Activated naive CD4-positive, alpha-beta T cell (primary cell): ENCODE results near the gene AP3S2.
"Not testable (repeated sequence)": the region's sequence is repeated elsewhere in the genome, so short reads cannot be mapped to it uniquely, and the experiment has no call there.

ENCODE experiments used
- DNase-seq, 4 experiments: peaks; one replicate each; lab custom pipeline; 2025; lab: John Stamatoyannopoulos, UW

The AP3S2 gene

GRCh38 chr15:89893696-89894447, at the start of gene AP3S2:
TSS of gene AP3S2 (minus strand) at chr15:89893994. CDS start at chr15:89893949, 45 bp downstream.
- peak; percentile 72 to 81 (median 78) for DNase-seq

DNA sequence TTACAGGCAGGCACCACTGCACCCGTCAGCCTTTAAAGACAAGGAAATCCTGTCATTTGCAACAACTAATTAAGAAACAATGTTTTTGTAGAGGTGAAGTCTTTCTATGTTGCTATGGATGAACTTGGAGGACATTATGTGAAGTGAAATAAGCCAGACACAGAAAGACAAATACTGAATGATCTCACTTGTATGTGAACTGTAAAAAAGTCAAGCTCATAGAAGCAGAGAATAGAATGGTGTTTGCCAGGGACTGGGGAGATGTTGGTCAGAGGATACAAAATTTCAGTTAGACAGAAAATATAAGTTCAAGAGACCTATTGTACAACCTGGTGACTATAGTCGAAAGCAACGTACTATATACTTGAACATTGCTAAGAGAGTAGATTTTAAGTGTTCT, 46.1 kb upstream of the AP3S2 start:
- DNase-seq: no peak

DNA sequence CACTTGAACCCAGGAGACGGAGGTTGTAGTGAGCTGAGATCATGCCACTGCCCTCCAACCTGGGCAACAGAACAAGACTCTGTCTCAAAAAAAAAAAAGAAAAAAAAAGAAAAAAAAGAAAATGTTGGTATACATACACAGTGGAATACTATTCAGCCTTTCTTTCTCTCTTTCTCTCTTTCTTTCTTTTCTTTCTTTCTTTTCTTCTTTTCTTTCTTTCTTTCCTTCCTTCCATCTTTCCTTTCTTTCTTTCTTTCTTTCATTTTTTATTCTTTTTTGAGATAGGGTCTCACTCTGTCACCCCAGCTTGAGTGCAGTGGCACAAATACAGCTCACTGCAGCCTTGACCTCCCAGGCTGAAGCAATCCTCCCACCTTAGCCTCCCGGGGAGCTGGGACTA, 45.6 kb upstream of the AP3S2 start:
- not testable (repeated sequence) for DNase-seq

DNA sequence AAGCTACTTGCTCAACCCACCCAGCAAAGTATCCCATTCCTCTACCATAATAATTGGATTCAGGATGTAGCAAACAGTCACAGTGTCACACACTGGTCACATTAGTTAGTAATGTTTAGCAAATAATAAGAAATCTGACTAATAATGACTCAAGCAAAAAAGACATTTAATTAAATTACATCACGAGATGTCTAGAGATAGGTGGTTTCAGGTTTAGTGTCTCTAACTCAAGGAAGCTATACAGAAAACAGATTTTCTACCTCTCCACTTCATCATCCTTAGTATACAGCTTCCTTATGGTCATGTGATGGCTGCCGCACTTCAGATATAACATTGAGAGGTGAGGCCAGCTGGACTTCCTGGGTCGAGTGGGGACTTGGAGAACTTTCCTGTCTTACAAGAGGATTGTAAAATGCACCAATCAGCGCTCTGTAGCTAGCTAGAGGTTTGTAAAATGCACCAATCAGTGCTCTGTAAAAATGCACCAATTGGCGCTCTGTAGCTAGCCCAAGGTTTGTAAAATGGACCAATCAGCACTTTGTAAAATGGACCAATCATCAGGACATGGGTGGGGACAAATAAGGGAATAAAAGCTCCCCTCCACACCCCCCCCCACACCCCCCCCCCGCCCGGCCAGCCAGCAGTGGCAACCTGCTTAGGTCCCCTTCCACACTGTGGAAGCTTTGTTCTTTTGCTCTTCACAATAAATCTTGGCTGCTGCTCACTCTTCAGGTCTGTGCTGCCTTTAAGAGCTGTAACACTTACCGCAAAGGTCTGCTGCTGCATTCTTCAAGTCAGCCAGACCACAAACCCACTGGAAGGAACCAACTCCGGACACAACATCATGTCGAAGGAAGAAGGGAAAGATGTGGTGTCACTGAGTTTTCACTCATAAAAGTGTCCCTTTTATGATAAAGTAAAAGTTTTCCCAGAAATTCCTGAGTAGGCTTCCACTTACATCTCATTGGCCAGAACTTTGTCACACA, 43.9 kb upstream of the AP3S2 start:
- DNase-seq: no peak

GRCh38 chr15:89936786-89937265, 43.0 kb upstream of the AP3S2 start:
- DNase-seq: no peak

DNA sequence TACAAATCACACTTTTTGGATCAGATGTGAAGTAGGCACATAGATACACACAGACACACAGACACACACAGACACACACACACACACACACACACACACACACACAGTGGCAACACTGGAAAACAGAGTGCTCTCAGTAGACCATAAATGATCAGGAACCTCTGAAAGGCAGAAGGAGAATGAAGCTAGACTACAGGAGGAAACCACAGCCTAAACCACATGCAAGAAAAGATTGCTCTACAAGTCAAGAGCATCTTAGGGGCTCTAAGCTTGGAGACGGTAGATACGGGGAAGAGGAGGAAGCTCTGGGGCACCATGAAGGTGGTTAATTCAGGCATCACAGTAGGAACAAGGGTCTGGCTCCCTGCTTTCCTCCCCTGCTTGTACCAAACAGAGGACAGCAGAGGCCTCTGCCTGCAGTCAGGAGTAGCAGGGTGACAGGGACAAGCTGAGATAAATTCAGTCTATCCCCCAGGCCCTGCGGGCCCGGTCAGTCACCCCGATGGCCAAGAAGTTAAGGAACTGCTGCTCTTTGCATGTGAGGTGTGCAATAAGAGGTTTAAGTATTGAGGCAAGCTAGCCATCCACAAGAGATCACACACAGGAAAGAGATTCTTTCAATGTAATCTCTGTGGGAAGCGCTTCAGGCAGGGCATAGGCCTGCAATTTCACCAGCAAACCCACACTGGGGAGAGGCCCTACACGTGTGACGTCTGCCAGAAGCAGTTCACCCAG, 42.4 kb upstream of the AP3S2 start:
- no peak for DNase-seq

DNA sequence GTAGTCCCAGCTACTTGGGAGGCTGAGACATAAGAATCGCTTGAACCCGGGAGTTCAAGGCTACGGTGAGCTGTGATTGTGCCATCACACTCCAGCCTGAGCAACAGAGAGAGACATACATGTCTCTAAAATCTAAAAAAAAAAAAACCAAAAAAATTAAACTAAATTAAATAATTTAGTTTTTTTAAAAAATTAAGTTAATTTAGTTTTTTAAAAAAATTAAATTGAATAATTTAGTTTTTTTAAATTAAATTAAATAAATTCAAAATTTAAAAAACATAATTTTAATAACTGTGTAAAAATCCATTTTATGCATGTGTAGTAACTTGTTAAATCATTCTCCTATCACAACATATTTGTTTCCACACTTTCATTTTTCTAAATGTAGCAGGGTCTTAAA, 39.1 kb upstream of the AP3S2 start:
- no peak for DNase-seq

DNA sequence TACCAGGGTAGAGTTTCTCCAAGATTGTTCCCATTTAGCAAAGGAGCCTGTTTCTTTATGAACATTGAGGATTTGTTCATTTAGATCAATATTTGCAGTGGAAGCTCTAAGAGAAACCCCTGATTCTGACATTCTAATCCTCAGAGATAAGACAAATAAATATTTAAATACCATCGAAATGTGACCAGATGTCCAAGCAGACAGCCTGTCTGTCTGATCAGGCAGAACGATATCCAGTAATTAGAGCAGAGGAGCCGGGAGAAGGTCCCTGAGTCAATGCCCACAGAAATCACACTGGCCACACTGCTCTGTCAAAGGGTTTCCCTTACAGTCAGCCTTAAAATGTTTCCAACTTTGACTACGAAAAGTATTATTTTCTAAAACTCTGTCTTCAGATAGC, 34.6 kb upstream of the AP3S2 start:
- DNase-seq: no peak

DNA sequence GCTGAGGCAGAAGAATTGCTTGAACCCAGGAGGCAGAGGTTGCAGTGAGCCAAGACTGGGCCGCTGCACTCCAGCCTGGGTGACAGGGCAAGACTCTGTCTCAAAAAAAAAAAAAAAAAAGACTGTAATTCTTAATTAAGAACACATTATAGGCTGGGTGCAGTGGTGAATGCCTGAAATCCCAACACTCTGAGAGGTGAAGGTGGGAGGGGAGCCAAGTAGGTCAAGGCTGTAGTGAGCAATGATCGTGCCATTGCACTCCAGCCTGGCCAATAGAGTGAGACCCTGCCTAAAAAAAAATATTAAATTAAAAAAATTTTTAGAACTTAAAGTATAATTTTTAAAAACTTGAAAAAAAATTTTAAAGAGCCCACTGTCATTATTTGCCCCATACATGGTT, 32.4 kb upstream of the AP3S2 start:
- no peak for DNase-seq

- DNase-seq: no peak
Observed at GRCh38 chr15:89917442-89918101, 23.8 kb upstream of the AP3S2 start.

DNA sequence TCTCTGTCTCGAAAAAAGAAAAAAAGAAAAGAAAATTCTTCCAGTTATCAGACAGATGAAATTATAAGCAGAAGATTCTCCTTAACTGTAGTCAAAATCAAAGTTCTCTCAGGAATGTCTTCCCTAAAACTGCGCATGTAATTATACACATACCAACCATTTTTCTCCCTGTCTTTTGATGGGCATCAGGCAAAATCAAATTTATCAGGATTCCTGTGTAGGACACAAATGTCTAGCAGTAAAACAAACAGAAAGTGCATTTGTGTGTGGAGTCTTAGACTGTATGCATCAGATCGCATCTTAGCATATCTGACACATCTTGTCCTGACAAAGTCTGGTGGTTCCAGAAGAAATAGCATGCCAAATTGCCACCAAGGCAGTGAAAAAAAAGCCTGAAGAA, 22.9 kb upstream of the AP3S2 start:
- DNase-seq: no peak

- DNase-seq: no peak
Observed at GRCh38 chr15:89912674-89913396, 19.0 kb upstream of the AP3S2 start, which contains the start of gene ARPIN. TSS of gene ARPIN (minus strand) at chr15:89912952. CDS start at chr15:89912835, 117 bp downstream.

- DNase-seq: no peak
Observed at GRCh38 chr15:89912145-89912673, 18.4 kb upstream of the AP3S2 start.

- DNase-seq: no peak
Observed at GRCh38 chr15:89910891-89911626, 17.3 kb upstream of the AP3S2 start.

GRCh38 chr15:89909611-89910010, 15.8 kb upstream of the AP3S2 start:
- no peak for DNase-seq

DNA sequence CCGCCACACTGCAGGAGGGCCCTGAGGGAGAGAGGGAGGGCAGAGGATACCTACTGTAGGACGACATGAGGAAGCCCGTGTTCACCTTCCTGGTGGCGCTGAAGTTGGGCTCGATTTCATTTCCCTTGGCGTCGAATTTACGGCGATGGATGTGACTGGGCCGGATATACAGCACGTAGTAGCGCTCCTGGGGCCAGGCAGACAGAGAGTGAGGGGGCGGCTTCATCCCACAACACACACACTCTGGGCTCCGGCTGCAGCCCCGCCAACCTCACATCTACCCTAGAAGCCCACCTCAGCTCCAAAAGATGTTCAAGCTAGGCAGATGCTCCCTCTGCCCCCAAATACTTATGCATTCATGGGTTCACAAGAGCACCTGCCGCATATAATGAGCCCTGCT, 14.4 kb upstream of the AP3S2 start:
- no peak for DNase-seq

GRCh38 chr15:89907289-89907688, 13.5 kb upstream of the AP3S2 start:
- DNase-seq: no peak

- no peak for DNase-seq
Observed at GRCh38 chr15:89905846-89906378, 12.1 kb upstream of the AP3S2 start.

DNA sequence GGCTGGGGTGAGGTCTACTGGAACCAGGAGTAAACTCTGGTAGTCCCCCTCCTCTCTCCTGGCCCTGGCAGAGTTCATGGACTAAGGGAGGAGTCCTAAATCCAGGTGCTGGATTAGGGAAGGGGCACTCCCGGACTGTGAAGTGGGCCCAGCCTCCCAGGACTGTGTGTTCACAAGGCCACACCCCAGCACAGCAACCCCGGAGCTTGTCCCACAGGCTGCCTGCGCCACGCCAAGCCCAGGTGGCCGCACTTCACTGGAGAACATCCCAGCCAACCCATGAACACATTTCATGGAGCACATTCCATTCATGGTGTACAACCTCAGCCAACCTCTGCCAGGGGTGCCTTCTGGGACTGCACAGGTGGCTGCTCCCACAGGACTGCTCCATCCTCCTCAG, 10.7 kb upstream of the AP3S2 start:
- no peak for DNase-seq

GRCh38 chr15:89903858-89904130, 10.0 kb upstream of the AP3S2 start:
- no peak for DNase-seq
